AML-193 (cell line): ENCODE measurements around the gene ARFIP1.
A peak's percentile ranks its signal among the peaks of the same experiment; 100 is the strongest.
"Not testable (repeated sequence)": the region's sequence is repeated elsewhere in the genome, so short reads cannot be mapped to it uniquely, and the experiment has no call there.

Experiments
- DNase-seq, 2 experiments: peaks; one replicate each; lab custom pipeline; 2025; lab: John Stamatoyannopoulos, UW

The ARFIP1 gene

DNA sequence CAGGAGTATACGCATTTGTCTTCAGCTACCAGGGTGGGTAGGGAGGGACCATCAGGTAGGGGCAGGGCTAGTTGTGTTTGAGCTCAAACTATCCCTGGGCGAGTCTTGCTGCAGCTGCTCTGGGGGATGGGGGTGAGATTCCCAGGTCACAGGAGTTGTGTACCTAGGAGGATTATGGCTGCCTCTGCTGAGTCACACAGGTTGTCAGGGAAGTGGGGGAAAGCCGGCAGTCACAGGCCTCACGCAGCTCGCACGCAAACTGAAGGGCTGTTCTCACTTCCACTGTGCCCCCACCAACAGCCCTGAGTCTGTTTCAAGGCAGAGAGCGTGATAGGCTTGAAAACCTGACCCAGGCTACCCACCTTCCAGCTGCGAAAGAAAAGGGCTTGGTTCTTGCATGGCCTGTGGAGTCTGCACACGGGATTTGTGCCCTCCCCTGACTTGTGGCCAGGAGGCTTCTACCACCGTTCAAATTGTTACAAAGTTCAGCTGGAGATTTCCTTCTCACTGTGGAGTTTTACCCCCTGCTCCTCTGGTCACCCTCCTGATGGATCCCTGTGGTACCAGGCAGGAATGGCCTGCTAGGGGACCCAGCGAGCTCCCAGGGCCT, 63.8 kb downstream of the ARFIP1 start:
- no peak for DNase-seq

DNA sequence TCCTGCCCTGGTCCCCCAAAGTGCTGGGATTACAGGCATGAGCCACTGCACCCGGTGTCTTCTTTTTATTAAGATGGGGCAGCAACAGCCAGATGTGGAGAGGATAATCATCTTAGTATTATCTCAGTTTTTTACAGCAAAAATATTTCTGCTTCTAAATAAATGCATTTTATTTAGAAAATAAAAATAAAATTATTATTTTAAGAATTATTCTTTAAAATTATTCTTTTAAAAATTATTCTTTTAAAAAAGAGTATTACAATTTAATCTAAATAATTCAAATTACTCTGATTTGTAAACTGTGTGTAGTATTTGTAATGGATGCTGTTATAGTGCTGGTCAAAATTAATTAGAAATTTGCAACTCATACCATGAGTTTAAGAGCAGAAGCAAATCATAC, 67.6 kb downstream of the ARFIP1 start:
- DNase-seq = no peak

DNA sequence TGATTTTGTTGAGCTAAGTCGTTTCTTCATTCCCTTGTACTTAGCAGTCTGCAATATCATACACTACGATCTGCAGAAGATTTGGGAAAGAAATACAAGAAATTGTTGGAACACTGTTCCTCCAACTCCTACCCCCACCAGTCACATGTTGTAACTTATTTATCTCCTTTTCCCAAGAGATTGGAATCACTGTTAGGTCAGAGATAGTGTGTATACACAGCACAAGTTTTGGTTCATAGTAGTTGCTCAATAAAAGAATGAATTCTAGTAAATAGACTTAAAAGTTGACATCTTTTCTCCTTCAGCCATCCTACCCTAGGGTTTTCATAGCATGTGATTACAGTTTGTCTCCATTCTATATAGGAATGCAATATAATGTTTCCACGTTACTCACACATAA, 68.8 kb downstream of the ARFIP1 start:
- no peak for DNase-seq

DNA sequence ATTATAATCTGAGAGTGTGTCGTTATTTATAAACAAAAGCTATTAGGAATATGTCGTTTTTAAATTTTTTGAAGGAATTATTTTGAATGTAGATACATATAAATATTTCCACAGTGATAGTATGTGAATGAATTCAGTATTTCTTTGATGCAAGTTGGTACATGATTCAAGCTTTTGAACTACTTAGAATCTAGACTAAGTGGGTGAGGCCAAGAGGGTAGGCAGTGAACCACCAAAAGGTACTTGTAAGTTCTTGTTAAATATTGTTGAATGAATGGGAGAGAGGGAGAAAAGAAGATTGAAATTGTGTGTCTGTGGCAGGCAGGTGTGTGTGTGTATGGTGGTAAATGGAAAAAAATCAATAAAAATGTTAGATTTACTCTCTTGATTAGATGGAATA, 69.6 kb downstream of the ARFIP1 start:
- DNase-seq = no peak

DNA sequence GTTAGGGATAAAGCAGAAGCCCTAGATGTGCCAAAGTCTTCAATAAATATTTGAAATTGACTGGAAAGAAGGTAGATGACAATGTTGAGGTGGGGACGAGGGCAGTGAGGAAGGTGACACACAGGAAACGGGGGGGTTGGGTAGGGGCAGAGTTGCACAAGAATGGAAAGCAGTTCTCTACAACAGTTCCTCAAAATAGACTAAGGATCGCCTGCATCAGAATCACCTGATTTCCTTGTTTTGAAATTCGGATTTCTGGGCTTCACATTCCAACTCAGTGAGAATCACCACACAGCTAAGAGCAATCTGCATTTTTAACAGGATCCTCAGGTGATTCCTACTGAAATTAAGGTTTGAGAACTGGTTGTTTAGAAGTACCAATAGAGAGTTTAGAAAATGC, 70.6 kb downstream of the ARFIP1 start:
- DNase-seq = peak; percentile 80 to 86

DNA sequence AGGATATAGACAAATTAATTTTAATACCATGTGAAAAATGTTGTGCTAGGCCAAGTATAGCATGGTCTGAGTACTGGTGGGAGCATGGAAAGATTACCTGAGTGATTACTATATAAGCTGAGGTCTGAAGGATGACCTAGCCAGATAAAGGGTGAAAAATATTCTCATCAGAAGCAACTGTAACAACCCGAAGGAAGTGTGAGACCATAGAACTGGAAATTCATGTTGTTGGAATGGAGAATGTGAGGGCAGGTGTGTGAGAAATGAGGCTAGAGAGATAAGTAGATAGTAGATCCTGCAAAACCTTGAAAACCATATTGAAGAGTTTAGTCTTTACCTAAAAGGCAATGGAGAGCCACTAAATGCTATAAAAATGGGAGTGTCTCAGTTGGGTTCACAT, 71.5 kb downstream of the ARFIP1 start:
- no peak for DNase-seq

DNA sequence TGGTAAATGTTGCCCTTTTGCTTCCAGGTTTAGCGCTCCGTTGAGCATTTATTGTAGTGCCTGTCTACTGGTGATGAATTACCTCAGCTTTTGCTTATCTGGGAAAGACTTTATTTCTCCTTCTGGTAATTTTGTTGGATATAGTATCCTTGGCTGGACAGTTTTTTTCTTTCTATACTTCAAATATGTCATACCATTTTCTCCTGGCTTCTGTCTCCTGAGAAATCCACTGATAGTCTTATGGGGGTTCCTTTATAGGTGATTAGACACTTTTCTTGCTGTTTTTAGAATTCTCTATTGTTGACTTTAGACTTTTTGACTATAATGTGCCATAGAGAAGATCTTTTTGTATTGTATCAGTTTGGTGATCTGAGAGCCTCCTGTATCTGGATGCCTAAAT, 73.5 kb downstream of the ARFIP1 start:
- no peak for DNase-seq

DNA sequence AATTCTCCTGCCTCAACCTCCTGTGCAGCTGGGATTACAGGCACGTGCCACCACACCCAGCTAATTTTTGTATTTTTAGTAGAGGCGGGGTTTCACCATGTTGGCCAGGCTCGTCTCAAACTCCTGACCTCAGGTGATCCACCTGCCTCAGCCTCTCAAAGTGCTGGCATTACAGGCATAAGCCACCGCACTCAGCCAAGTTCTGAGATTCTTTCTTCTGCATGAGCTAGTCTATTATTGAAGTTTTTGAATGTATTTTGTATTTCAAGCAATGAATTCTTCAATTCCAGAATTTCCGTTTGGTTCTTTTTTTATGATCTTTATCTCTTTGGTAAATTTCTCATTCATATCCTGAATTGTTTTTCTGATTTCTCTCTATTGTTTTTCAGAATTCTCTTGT, 74.3 kb downstream of the ARFIP1 start:
- DNase-seq = not testable (repeated sequence)

DNA sequence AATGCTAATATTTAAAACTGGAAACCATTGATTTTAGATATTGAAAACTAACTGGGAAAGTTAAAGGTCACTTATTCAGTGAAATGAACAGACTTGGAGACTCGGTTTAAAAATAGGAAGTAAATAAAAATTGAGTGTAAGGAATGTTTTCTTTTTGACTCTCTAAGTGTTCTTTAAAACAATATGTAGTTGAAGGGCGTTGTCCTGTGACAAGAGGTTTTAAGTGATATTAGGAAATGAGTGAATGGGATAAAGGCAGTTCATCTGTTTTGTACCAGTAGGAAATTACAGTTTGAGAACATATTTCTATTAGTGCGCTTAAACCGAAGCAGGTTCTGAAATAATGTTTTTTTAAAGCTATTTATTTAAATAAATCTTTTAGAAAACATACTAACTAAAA, 77.2 kb downstream of the ARFIP1 start:
- no peak for DNase-seq

DNA sequence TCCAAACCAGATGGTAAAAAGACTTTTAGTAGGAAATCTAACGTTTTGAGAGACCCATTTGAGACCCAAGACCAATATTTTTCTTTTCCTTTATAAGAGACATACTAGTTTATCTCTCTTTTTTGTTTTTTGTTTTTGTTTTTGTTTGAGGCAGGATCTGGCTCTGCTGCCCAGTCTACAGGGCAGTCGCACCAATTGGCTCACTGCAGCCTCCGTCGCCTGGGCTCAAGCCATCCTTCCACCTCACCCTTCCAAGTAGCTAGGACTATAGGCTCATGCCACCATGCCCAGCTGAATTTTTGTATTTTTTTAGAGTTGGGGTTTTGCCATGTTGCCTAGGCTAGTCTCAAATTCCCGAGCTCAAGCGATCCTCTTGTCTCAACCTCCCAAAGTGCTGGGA, 79.2 kb downstream of the ARFIP1 start:
- no peak for DNase-seq

DNA sequence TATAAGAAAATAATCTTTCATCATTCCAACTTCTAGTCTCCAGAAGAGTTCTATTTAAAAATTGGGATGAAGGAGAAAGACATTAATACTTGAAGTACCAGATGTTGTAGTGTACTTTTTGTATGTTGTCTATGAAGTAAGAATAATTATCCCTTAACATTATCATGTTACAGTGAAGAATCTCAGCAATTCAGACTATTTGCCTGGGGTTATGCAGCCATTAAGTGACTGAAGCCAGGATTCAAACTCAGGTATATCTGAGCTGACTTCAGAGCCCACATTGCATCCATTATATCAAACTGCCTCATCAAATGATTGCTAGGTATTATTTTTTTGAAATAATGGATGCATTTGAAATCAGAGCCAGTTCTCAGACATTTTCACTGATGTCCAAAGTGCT, 80.3 kb downstream of the ARFIP1 start:
- DNase-seq = no peak

DNA sequence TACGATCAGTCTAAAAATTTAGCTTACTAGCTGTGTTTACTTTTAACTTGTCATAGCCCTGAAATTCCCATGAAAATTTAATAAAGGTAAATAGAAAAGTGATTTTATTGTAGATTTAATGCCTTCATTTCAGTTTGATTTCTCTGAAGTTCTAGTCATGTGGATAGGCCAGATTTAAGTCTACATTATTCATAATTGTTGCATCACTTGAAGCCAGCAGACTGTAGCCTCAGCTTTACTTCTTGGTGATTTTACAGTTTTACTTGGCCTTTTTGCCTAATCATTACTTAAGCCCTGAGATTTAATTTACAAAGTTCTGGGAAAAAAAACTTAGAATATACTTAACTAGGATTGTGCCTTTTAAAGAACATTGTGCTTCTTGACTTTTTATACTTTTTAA, 82.9 kb downstream of the ARFIP1 start:
- no peak for DNase-seq

DNA sequence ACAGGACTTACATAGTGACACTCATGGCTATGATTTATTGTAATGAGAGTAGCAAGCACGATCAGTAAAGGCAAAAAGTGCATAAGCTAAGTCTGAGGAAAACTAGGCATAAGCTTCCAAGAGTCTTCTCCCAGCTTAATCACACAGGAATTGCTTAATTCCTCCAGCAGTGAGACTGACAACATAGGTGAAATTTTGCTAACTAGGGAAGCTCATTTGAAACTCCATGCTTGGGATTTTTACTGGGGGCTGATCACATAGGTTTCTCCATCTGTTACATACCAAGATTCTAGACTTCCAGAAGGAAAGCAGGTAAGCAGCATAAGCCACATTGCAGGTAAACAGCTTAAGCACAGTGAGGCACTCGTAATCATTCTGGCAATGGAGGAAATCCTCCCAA, 84.6 kb downstream of the ARFIP1 start:
- no peak for DNase-seq

DNA sequence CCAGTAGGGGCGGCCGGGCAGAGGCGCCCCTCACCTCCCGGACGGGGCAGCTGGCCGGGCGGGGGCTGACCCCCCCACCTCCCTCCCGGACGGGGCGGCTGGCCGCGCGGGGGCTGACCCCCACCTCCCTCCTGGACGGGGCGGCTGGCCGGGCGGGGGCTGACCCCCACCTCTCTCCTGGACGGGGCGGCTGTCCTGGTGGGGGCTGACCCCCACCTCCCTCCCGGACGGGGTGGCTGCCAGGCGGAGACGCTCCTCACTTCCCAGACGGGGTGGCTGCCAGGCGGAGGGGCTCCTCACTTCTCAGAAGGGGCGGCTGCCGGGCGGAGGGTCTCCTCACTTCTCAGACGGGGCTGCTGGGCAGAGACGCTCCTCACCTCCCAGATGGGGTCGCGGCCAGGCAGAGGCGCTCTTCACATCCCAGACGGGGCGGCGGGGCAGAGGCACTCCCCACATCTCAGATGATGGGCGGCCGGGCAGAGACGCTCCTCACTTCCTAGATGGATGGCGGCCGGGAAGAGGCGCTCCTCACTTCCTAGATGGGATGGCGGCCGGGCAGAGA, 86.8 kb downstream of the ARFIP1 start:
- not testable (repeated sequence) for DNase-seq

DNA sequence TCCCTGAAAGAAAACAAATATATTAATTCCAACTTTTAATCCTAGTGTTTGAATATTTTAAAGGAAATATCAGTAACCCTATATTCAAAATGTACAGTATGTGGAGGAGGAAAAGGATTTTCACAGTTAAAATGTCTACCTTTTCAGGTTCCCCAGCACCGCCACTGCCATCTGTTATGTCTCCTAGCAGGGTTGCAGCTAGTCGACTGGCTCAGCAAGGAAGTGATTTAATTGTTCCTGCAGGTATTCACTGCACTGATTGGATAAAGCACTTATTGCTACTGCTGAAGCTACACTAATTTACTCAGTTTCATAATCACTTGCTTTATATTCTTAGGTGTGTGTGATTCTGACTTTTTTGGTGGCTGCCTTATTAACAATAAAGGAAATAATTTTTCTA, 90.9 kb downstream of the ARFIP1 start:
- no peak for DNase-seq

DNA sequence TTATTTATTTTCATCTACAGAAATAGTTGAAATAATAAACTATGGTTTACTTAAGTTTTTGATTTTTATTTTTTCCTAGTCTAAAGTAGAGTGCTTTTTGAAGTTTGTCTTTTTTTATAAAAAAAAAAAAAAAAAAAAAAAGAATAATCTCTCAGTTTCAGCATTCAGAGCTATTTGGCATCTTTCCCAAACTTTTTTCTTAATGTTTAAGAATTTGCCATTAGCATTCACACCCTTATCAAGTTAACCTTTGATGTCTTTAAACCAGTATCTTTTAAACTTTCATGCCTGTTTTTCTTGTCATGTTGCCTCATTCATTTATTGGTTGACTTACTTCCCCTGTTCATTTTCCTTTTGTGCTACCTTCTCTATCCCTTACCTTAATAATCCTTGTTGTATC, 95.5 kb downstream of the ARFIP1 start:
- no peak for DNase-seq

DNA sequence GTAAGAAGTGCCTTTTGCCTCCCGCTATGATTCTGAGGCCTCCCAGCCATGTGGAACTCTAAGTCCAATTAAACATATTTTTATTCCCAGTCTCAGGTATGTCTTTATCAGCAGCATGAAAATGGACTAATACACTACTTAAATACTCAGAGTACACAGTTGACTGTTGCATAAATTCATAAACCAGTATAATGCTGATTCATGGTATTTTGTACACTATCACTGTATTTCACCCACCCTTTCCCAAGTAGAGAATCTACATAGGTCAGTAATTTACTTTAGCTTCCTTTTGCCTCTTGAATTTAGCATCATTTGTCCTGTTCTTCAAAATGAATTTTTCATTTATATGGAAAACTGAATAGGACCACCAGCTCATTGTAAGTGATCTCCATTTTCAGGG, 98.1 kb downstream of the ARFIP1 start:
- no peak for DNase-seq

DNA sequence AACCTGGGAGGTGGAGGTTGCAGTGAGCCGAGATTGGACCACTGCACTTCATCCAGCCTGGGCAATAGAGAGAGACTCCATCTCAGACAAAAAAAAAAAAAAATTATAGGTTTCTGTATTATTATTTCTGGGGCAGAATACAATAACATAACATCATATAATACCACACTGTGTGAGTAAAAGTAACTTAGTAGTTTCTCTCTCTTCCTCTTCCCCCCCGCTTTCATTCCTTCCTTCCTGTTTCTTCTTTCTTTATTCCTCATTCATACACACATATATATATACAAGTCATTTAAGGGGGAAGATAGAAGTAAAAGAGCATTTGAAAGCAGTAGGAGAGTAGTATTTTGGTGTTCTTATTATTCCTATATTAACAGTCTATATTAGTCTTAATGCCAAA, 100.5 kb downstream of the ARFIP1 start:
- DNase-seq = no peak

DNA sequence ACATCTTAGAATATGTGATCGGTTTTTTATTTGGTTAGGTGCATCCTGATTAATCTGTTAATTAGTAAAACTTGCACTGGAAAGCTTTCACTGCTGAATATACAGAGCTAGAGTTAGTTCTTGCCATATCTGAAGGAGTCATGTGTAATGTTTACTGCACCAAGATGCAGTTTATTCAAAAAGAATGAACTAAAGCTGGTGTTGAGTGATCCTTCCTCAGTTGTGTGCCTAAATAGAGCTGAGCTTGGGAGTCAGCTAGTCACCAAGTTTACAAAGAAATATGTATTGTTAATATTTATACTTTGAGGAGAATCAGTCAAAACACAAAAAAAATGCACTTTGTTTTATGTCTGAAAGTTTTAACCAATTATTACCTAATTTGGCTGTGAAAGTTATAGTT, 102.2 kb downstream of the ARFIP1 start:
- no peak for DNase-seq

DNA sequence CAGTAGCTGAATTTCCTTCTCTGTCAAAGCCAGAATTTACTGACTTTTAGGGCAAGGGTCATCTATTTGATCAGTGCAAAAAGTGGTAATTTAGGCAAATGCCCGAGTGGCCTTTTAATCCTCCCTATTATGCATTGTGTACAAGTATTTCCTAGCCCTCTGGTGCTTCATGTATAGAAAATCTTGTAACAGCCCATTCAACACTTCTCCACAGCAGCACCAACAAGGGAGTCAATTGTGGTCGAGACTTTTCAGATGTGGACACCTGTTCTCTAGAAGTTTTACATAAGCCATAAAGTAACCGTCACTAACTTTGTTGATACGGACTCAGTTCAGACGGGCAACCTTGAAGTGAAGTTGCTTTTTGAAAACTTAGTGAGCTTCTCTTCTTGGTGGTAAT, 105.4 kb downstream of the ARFIP1 start:
- no peak for DNase-seq

DNA sequence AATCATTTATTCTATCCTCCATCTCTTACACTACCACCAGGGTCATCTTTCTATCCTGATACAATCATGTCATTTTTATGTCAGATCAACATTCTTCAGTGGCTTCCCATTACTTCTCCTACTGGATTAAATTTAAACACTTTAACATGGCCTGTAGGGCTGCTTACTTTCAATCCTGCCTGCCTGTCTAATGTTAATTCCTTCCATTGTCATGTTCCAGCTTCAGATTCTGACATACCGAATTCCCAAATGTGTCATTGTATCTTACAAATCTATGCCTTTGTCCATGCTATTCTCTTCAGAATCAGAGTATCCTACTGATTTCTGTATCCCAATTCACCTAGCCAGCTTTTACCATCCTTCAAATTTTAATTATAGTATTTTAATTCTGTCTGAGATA, 106.4 kb downstream of the ARFIP1 start:
- no peak for DNase-seq

DNA sequence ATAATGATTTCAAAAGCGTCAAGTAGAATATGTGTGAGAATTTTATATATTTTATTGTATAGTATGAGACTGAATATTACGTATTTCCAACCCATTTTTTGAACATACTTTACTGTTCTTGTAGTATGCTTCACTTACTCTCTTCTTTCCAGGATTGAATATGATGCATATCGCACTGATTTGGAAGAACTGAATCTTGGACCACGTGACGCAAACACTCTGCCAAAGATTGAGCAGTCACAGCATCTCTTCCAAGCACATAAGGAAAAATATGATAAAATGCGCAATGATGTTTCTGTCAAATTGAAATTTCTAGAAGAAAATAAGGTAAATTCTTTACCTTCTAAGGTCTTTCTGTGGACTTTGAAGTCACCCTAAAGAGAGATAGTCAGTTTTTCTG, 108.2 kb downstream of the ARFIP1 start:
- no peak for DNase-seq

DNA sequence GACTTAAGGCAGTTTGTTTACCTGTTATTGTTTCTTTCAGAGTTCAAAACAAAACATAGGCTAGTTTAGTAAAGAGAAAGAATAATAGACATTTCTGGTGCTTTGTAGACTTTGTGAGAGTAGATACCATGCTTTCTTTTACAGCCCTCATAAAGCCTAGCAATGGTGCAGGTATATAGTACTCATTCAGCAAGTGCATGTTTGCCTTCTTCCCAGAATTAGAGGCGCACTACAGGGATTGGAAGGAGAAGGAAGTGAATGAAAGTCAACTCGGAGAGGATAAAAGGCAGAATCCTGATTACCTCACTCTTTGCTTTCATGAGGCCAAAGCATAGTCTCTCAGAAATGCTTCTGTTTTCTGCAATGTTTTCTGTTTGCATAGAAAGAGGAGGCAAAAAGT, 113.2 kb downstream of the ARFIP1 start:
- DNase-seq = no peak

DNA sequence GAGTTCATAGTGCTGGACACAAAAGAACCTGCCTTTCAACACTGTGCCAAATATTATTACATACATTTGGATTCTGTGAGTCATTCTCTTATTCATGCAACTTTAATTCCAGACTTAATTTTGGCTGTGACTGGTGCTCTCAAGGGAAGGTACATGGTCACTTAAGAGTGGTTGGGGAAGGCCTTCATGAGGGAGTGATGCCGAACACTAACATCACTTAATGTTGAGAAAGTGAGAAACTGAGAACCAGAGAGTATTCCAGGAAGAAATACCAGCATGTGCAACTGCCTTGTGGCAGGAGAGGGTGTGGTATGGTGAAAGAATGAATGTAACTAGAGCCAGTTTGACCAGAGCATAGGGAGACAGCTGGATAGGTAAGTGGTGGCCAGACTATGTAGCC, 114.9 kb downstream of the ARFIP1 start:
- no peak for DNase-seq

DNA sequence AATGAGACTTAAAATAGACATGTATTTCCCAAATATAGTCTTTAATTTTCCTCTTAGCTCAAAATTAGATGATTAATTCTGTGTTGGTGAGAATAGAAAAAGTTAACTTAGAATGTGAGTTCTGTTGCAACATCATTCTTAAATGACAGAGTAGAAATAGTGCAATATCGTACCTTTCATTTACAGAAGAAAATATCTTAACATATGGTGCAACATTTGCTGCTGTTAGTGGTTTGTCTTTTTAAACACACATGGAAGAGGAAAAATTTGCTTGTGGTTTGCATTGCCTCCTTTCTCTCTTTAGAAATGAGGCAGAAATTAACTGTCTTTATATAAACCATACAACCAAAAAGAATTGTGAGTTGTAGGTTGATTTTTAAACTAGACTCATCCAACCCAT, 117.1 kb downstream of the ARFIP1 start:
- DNase-seq = peak; percentile 77 to 78
